Measurements from ENCODE around the gene ARID4A.
"Not testable (repeated sequence)": the region's sequence is repeated elsewhere in the genome, so short reads cannot be mapped to it uniquely, and the experiment has no call there.

The ARID4A gene

GRCh38 chr14:58362798-58363412 is 64.5 kb downstream of the ARID4A start:
- peak; percentile 38 for DNase-seq (ENCODE audit: low spot score)

DNA sequence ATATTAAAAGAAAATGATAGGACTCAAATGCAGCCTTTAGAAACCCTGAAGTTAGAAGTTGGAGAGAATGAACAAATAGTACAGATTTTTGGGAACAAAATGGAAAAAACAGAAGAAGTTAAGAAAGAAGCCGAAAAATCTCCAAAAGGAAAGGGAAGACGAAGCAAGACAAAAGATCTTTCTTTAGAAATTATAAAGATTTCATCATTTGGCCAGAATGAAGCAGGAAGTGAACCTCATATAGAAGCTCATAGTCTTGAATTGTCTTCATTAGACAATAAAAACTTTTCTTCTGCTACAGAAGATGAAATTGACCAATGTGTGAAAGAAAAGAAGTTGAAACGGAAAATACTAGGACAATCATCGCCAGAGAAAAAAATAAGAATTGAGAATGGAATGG is 66.0 kb downstream of the ARID4A start:
- DNase-seq (ENCODE audit: low spot score) = no peak

- DNase-seq (ENCODE audit: low spot score) = no peak
These were observed 68.9 kb downstream of the ARID4A start for GRCh38 chr14:58367296-58367695.

DNA sequence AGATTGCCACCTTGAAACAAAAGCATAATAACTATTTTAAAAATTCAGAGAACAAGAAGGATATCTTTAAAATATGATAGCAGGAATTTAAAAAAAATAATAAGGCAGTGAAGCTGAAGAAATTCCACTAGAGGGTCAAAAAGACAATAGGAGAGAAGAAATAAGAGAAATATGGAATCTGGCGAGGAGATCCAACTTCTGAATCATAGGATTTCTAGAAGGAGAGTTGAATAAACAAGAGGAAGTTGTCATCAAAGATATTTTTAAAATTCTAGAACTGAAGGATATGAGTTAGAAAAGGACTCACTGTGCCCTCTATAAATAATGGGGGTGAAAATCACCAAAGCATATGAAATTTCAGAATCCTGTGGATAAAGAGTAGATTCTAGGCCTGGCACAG is 70.6 kb downstream of the ARID4A start:
- DNase-seq (ENCODE audit: low spot score) = no peak

DNA sequence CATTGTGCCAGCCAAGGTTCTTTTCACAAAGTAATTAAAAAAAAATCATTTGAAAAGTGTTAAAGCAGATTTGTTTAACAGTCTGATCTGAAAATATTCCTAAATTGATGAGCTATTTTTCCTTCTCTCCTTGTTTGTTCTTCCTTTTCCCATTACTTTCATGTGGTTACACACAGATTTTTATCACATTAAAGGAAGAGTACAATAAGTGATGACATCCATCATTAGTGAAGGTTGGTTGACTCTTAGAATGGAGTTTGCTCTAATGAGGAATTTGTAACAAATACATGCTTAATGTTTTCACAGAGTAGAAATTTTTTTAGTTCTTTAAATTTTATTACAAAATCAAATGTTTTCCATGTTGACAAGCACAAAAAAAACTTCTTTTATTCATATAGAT is 78.4 kb downstream of the ARID4A start:
- no peak for DNase-seq (ENCODE audit: low spot score)

- no peak for DNase-seq (ENCODE audit: low spot score)
These were observed 92.5 kb downstream of the ARID4A start for GRCh38 chr14:58390830-58391229.

DNA sequence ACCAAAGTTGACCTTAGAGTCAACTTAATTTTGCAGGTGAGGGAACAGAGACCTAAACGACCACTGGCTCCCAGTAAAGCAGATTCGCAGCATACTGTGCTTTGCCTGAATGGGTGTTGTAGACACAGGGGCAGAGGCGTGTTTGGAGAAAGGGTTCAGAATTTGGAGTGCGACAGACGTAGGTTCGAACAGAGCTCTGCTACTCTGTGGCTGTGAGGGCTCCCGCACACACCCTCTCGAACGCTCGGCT is 97.1 kb downstream of the ARID4A start:
- no peak for DNase-seq (ENCODE audit: low spot score)

GRCh38 chr14:58395812-58396788 is 97.7 kb downstream of the ARID4A start, which contains the start of gene TOMM20L:
TSS of gene TOMM20L (plus strand) at chr14:58395930. CDS start at chr14:58395958, 28 bp downstream.
- DNase-seq (ENCODE audit: low spot score) = peak; percentile 37

- no peak for DNase-seq (ENCODE audit: low spot score)
These were observed 98.8 kb downstream of the ARID4A start for GRCh38 chr14:58397156-58397555.

DNA sequence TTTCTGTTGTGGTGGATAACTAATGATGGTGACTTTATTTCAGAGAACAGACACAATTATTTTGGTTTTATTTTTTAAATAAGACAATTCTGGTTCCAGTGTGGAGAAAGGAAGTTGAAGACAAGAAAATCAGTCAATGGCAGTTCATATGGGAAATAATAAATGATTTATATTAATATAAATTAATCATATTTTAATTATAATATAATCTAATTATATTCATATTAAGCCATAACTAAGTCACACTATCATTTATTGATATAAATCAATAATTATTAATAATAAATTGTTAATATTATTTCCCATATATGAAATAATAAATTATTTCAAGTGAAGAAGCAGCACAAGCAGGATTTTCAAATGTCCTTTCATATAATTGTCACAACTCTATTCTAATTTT is 100.1 kb downstream of the ARID4A start:
- DNase-seq (ENCODE audit: low spot score) = no peak

DNA sequence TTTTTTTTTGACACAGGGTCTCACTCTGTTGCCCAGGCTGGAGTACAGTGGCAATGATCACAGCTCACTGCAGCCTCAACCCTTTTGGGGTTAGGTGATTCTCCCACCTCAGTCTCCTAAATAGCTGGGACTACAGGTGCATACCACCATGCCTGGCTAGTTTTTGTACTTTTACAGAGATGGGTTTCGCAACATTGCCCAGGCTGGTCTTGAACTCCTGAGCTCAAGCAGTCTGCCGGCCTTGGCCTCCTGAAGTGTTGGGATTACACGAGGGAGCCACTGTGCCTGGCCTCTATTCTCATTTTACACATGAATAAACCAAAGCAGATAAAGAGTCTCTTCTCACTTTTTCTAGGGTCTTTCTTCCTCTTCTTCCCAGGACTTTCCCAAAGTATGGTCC is 100.5 kb downstream of the ARID4A start:
- no peak for DNase-seq (ENCODE audit: low spot score)

- no peak for DNase-seq (ENCODE audit: low spot score)
These were observed 103.2 kb downstream of the ARID4A start for GRCh38 chr14:58401587-58401986.

DNA sequence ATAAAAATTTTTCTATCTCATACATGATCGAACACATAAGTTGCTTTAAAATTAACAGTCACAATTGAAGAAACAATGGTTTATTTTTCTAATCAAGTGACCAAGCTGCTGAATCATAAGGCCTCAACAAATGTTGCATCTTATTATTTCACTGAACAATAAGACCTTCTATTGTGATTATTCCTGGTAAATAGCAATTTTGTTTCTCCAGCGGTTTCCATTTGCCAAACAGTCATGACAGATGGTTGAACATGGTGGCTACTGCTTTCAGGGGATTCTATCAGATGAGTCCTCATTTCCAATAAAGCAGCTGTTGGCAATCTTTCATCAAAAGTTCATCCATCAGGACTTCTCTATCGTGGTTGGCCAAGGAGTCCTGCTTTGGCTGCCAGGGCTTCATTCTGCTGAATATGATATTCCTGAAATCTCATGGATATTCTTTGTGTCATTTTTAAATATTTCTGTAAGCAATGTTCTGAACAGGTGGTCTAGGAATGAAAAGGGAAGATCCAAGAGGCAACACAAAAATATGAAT is 110.4 kb downstream of the ARID4A start:
- DNase-seq (ENCODE audit: low spot score) = peak; percentile 95

- DNase-seq (ENCODE audit: low spot score) = no peak
These were observed 116.5 kb downstream of the ARID4A start for GRCh38 chr14:58414845-58415244.

GRCh38 chr14:58415636-58416547 is 117.5 kb downstream of the ARID4A start:
- DNase-seq (ENCODE audit: low spot score) = no peak

GRCh38 chr14:58416934-58417333 is 118.6 kb downstream of the ARID4A start:
- DNase-seq (ENCODE audit: low spot score) = not testable (repeated sequence)
